GM21515 (cell line): ENCODE data around the gene TGM3.

ENCODE experiments used
- ATAC-seq: cut with Tn5 transposase; IDR thresholded peaks from one replicate; pipeline ENCODE4 v1.9.1; 2021; ENCODE audit not compliant: unreplicated experiment

Gene TGM3

DNA sequence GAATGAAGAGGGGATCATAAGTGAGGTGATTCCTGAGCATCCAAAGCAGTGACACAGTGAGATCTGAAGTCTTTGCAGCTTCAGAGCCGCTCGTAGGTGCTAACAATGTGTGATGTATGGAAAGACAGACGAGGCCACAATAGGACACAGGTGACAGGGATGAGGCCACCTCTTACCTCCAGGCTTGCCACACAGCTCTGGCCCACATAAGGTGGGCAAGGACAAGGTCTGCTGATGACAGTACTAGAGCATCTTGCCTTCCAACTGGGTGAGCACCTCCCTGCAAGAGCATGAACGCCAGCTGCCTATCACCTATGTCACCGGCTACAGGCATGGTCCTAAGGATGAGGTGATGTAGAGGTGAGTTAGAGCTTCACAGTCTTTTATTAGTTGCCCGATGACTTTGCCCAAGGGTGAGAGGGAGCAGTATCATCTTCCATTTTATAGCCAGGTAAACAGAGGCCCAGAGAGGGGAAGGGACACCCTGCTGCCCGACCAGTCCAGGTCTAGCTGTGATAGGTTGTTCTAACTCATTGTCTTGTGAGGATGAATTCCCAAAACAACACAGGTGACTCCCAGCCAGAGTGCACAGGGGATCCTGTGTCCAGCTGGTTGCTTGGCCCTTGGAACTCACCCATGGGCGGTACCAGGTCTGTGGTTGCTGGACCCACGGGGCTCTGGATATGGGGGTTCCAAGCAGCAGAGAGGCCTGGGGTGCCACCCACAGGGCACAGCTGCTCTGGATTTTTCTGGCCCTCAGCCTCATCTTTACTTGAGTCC, 78.7 kb downstream of the TGM3 start:
- ATAC-seq, result no peak

DNA sequence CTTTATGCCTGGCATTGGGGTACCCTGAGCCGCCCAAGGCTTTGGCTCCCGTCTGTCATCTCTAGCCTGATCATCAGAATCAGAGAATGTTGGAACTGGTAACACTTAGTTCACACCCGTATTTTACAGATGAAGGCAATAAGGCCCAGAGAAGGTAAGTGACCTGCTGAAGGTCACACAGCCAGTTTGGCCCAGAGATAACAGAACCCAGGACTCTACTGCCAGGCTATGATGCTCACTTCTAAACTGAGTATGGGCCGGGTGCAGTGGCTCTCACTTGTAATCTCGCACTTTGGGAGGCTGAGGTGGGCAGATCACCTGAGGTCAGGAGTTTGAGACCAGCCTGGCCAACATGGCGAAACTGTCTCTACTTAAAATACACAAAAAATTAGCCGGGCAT, 83.1 kb downstream of the TGM3 start:
- ATAC-seq, result no peak

DNA sequence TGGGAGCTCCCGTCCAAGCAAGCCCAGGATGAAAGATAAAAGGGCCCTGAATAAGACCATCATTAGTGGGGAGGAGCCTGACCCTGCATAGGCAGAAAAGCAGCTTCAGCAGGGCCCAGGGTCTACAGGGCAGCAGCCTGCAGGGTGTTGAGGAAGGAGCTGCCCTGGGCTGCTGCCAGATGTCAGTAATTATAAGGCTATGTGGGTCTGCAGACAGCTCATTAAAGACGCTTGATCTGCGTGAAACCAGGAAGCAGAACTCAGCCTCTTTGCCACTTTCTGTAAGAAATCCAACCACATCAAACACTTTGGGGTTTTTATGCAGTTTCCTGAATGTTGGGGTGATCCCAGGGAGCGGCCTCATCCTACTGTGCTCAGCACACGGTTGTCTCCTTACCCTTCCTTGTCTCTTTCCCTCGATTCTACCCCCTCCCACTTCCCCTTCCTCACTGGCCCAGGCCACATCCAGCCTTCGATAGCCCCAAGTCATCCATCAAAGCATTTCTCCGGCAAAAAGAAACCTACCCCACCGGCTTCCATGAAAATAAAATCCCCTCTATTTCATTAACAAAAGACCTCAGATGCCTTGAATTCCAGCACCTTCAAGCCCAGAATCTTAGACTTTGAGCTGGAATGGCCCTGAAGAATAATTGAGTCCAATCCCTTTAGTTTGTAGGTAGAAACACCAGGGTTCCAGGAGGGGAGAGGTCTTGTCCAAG, 83.9 kb downstream of the TGM3 start:
- ATAC-seq, result no peak

DNA sequence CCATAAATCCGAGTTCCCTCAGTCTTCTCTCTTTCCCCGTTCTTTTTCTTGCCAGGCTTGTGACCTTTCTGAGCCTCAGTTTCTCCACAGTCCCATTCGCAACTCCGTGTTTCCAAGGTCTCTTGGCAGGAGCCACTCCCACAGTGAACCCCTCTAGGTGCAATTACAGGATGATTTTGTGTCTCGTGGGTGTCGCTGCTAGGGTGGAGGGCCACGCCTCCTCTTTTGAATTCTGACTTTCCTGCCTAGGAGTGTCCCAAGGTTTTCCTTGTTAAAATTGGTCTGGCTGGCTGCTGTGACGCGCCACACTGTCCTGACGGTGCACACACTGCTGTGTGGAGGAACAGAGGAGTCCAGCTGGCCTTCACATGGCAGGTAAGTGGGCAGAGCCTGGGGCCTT, 84.8 kb downstream of the TGM3 start, which contains the start of gene TGM6:
Gene TGM6, plus strand, starts transcription at position 301 of the 400 bp plus-strand sequence. Its CDS starts 68 bp downstream, at position 369.
- ATAC-seq, result no peak

DNA sequence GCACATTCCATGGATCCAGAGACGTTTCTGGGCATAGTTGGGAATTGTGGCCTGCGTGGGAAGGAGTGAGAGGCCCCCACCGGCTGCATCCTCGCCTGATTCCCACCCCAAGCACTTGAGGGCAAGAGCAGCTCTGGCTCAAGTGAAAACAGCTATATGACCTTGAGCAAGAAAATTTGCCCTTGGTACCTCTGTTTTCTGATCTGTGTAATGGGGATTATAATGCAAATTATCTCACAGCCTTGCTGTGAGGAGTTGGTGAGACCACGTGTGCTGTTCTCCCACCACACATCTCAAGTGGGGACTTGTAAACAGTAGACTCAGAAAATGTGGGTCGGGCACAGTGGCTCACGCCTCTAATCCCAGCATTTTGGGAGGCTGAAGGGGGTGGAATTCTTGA, 85.5 kb downstream of the TGM3 start:
- no peak for ATAC-seq

DNA sequence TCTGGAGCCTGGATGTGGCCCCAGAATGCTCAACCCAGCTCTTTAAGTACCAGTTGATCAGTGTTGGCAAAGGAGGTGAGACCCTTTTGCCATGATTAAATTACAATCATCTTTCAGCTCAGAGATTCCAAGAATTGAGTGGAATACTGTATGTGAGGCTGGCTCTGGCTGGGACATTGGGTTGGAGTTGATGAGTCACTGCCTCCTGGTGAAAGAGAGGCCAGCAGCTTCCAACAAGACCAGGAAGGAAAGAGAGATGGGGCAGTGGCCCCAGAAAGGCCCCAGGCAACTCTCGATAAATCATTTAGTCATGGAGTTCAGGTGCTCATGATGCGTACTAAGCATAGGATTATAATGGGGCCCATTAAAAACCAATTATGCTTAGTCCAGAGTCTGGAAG, 87.0 kb downstream of the TGM3 start:
- ATAC-seq, result no peak

DNA sequence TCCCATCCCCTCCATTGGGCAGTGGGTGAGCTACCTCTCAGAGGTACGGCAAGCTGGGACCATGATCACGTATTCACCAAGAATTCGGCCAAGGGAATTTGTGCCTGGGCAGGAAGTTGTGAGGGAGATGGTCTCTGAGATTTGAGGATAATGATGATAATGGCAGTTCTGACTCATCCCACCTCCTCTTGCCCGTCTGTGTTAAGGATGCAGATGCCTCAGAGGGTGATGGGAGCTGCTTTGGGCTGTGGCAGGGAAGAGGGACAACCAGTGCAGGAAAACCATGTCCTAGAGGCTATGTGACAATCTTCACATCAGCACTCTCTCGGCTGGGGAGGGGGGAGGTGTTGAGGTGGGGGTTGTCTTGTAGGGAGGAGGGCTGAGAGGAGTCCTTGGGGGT, 89.2 kb downstream of the TGM3 start:
- ATAC-seq, result no peak

DNA sequence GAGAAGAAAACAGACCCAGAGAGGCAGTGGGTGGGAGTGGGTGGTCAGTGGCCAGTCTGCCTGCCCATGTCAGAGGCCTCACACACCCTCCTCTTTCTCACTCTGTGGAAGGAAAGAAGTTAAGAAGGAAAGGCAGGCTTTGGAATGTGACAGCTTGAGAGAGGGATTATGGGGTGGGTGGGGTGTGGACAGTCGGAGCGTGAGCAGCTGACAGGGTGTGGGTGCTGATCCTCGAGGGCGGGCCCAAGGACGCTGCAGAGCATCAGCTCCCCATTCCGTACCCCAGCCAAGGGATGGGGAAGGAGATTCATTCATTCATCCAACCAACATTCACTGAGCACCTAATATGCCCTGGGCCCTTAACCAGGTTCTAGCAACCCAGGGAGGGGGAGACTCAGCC, 89.7 kb downstream of the TGM3 start:
- no peak for ATAC-seq

DNA sequence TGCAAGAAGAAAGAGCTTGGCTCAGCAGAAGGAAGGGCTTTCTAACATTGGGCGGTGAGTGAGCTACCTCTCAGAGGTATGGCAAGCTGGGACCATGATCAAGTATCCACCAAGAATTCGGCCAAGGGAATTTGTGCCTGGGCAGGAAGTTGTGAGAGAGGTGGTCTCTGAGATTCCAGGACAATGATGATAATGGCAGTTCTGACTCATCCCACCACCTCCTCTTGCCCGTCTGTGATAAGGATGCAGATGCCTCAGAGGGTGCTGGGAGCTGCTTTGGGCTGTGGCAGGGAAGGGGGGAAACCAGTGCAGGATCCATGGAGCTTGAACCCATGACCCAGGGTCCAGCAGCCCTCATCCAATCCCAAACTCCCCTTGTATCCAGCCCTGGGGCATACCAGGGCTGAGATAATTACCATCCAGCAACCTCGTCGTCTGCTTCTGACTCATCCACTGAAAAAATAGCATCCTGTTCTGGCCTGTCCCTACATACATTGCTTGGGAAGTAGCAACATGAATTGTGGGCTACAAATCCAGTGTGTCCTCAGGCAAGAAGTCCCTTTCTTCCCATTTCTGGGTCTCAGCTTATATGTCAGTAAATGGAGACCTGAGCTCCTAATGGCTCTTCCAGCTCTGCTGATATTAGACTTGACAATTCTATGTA, 90.8 kb downstream of the TGM3 start:
- ATAC-seq, result no peak

DNA sequence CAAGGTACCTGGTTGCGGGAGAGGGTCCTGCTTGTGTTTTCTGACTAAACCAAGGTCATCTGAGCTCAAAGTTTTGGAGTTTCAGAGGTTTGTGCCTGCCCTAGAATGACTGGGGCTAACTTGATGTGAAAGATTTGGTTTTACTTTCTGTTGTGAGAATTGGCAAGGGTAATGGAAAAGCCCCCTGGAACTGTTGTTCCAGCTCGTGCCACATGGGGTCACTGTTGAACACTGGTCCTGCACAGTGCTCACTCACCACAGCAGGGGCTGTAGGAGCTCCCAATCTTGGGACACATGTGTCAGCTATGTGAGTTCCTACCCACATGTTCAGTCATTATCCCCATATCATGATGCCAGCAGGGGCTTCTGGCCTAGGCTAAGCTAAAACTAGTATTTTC, 91.4 kb downstream of the TGM3 start:
- ATAC-seq, result no peak

DNA sequence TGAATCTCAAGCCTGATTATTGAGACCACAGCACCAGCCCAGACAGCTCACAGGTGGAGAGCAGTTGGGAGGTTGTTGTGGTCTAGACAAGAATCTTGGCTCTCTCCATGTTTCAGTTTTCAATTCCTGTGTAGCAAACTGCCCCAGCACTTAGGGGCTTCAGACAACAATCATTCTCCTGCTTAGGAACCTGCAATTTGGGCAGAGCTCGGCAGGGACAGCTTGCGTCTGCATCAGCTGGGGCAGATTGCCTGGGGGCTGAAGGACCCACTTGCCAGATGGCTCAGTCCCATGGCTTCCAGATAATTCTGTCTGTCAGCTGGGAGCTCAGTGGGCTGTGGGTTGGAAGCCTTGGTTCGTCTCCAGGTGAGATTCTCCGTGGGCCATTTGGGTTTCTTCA, 91.8 kb downstream of the TGM3 start:
- ATAC-seq, result no peak
